Measurements from ENCODE around the gene ZNF579.

ZNF579 gene

DNA sequence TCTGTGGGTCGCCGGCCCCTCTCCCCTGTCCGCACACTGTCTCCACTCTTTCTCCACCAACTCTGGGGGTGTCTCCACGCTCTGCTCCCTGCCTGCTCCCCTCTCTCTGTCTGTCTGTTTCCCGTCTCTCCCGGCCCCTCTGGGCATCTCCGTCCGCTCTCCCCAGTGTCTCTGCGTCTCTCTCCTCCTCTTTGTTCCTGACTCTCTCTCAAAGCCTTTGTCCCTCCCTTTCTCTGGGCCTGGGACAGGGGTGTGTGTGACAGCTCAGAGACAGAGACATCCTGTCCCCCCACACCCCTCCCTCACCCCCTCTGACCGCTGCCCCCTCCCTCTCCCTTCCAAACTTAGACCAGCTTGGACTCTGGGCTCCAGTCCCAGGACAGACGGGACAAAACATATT lies 34.6 kb downstream of the ZNF579 start:
- no peak overlapping the region for H3K4me3 ChIP-seq (ENCODE audit: low read depth, low read length)
- DNase-seq (ENCODE audit: low read depth), result no peak
- TF ChIP-seq CTCF (IDR thresholded peaks at IDR 0.05; ENCODE audit: low read depth, low read length, missing control alignments), result no peak

DNA sequence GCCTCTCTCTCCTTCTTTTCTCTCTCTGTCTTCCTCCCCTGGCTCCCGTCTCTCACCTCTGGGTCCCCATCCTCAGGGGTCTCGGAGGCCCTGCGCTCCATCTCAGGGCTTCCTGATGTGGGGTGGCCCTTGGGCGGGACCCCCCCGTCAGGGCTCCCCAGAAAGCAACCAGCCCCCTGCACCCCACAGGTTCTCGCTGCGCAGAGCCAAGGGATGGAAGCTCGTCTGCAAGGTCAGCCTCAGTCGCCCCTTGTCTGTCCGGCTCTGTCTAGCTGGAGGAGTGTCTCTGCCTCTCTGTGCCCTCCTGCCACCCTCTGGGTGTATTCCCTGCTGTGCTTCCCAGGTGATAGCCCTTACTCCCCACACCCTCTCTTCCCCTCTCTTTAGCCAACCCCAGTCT lies 35.2 kb downstream of the ZNF579 start, which contains the start of gene SBK3:
SBK3 (minus strand) TSS at position 101 of the 400 bp plus-strand sequence; CDS start at position 101, 0 bp downstream.
- no peak for DNase-seq (ENCODE audit: low read depth)
- no peak for TF ChIP-seq CTCF (IDR thresholded peaks at IDR 0.05; ENCODE audit: low read depth, low read length, missing control alignments)
- H3K4me3 ChIP-seq (ENCODE audit: low read depth, low read length), result no peak within 1 kb of the TSS

- H3K4me3 ChIP-seq (ENCODE audit: low read depth, low read length), result no peak overlapping the region
- no peak for DNase-seq (ENCODE audit: low read depth)
- TF ChIP-seq CTCF (IDR thresholded peaks at IDR 0.05; ENCODE audit: low read depth, low read length, missing control alignments), result no peak
Measured at GRCh38 chr19:55544776-55545439, 35.7 kb downstream of the ZNF579 start.

DNA sequence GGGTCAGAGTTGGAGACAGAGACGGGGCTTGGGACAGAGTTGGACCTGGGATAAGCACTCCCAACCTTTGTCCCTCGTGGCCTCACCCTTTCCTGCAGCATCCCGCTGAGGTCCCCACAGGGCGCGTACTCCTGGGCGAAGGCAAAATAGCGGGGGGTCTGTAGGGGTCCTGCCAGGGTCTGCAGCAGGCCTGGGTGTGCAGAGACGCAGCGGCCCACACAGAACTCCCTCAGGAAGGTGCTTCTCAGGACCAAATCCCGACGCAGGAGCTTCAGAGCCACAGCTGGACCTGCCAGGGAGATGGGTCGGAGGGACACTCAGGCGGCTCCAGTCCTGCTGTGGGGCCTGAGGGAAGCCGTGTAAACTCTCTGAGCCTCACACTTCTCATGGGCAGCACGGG lies 36.6 kb downstream of the ZNF579 start:
- TF ChIP-seq CTCF (IDR thresholded peaks at IDR 0.05; ENCODE audit: low read depth, low read length, missing control alignments), result no peak
- H3K4me3 ChIP-seq (ENCODE audit: low read depth, low read length), result no peak overlapping the region

DNA sequence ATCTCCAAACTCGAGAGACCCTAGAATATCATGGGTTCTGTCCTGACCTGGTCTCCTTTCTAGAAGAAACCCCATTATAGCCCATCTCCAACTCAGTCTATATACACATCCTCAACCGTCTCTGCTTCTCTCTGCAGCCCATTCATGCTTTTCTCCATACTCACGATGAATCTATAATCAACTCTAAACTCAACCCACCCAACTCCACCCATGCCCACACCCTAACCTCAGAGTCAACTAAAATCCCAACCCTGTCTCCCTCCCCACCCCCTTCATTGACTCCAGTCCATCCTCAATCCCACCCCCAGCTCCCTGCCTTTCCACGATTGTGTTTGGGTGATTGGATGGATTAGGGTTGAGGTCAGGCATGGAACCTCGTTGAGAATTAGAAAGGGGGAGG lies 37.1 kb downstream of the ZNF579 start:
- no peak for DNase-seq (ENCODE audit: low read depth)

More for the DNA sequence above, 36.6 kb downstream of the ZNF579 start:
- DNase-seq (ENCODE audit: low read depth), result no peak

DNA sequence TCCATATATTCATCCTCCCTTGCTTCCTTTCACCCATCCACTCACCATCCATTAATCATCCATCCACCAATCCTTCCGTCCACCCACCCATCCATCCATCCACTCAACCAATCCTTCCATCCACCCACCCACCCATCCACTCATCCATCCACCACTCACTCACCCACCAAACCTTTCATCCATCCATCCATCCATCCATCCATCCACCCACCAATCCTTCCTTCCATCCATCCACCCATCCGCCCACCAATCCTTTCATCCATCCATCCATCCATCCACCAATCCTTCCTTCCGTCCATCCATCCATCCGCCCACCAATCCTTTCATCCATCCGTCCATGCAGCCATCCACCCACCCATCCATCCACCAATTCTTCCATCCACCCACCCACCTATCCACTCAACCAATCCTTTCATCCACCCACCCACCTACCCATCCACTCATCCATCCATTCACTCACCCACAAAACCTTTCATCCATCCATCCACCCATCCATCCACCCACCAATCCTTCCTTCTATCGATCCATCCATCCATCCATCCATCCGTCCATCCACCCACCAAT lies 38.3 kb downstream of the ZNF579 start:
- no peak for DNase-seq (ENCODE audit: low read depth)
- TF ChIP-seq CTCF (IDR thresholded peaks at IDR 0.05; ENCODE audit: low read depth, low read length, missing control alignments), result no peak
- H3K4me3 ChIP-seq (ENCODE audit: low read depth, low read length), result no peak overlapping the region

More for the DNA sequence above, 37.1 kb downstream of the ZNF579 start:
- TF ChIP-seq CTCF (IDR thresholded peaks at IDR 0.05; ENCODE audit: low read depth, low read length, missing control alignments), result no peak
- no peak overlapping the region for H3K4me3 ChIP-seq (ENCODE audit: low read depth, low read length)

DNA sequence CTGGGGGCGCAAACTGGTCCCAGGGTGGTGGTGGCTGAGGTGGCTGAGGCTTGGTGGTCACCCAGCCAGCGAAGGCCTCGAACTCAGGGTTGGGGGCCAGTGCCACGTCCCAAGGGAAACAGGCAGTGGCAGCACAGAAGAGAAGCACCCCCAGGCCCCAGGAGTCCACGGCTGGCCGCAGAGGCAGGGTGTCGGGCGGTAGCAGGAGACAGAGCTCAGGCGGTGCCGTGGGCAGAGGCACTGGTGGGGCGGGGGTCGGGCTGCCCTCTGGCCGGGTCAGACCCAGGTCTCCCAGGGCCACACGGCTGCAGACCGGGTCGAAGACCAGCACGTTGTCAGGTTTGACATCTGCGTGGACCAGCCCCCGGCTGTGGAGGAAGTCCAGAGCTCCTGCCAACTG lies 39.6 kb downstream of the ZNF579 start:
- no peak for DNase-seq (ENCODE audit: low read depth)
- no peak for TF ChIP-seq CTCF (IDR thresholded peaks at IDR 0.05; ENCODE audit: low read depth, low read length, missing control alignments)

More for the DNA sequence above, 39.6 kb downstream of the ZNF579 start:
- no peak overlapping the region for H3K4me3 ChIP-seq (ENCODE audit: low read depth, low read length)

Data from GM12864 (cell line).